ENCODE measurements around the gene IL13.

IL13 gene

DNA sequence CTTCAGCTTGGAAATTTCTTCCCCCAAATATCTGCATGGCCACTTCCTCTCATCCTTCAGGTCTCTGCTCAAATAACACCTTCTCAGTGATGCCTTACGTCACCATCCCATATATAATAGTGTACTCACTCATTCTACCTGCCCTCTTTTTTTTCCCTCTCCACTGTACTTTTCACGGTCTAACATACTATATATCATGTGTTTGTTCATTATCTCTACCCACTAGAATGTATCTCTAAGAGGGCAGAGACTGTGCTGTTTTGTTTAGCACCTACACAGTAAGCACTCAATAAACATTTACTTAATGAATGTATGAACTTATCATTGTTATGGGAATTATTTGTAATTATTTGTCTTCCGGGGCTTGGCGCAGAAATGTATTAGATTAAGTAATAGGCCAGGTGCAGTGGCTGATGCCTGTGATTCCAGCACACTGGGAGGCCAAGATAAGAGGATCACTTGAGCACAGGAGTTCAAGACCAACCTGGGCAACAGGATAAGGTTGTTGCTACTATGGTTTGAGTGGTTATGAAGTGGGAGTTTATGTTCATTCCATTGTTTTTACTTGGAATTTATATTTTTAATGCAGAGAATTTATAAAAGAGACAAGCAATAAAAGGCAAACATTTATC is 6.0 kb upstream of the IL13 start:
- in situ Hi-C loops (cut with MboI; ENCODE audit: low pct_unique_long_range_greater_than_20kb, low sequenced_read_pairs, unreplicated experiment): no loop called here
- DNase-seq (ENCODE audit: low spot score): no peak
- TF ChIP-seq, protein P1, sequence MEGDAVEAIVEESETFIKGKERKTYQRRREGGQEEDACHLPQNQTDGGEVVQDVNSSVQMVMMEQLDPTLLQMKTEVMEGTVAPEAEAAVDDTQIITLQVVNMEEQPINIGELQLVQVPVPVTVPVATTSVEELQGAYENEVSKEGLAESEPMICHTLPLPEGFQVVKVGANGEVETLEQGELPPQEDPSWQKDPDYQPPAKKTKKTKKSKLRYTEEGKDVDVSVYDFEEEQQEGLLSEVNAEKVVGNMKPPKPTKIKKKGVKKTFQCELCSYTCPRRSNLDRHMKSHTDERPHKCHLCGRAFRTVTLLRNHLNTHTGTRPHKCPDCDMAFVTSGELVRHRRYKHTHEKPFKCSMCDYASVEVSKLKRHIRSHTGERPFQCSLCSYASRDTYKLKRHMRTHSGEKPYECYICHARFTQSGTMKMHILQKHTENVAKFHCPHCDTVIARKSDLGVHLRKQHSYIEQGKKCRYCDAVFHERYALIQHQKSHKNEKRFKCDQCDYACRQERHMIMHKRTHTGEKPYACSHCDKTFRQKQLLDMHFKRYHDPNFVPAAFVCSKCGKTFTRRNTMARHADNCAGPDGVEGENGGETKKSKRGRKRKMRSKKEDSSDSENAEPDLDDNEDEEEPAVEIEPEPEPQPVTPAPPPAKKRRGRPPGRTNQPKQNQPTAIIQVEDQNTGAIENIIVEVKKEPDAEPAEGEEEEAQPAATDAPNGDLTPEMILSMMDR (IDR thresholded peaks at IDR 0.05; ENCODE audit: extremely low read depth, insufficient read depth, missing control alignments): no peak

DNA sequence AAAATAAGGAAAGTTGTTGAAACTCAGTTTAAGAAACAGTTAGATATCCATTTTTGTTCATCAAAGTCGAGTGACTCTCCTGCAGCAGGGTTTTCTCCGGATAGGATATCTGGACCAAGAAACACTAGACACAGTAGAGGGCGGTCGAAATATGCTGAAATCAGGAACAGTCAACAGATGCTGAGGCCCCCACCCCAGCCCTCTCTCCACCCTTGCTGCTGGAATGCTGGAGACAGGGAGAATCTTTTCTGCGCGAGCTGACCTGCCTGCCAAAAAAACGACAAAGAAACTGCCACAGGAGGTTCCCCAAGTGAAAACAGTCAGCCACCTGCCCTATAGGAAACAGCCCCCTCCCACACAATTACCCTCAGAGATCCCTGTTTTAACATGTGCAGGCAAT is 4.3 kb upstream of the IL13 start:
- TF ChIP-seq, protein P1 (IDR thresholded peaks at IDR 0.05; ENCODE audit: extremely low read depth, insufficient read depth, missing control alignments): no peak
- DNase-seq (ENCODE audit: low spot score): no peak
- in situ Hi-C loops (cut with MboI; ENCODE audit: low pct_unique_long_range_greater_than_20kb, low sequenced_read_pairs, unreplicated experiment): no loop called here

DNA sequence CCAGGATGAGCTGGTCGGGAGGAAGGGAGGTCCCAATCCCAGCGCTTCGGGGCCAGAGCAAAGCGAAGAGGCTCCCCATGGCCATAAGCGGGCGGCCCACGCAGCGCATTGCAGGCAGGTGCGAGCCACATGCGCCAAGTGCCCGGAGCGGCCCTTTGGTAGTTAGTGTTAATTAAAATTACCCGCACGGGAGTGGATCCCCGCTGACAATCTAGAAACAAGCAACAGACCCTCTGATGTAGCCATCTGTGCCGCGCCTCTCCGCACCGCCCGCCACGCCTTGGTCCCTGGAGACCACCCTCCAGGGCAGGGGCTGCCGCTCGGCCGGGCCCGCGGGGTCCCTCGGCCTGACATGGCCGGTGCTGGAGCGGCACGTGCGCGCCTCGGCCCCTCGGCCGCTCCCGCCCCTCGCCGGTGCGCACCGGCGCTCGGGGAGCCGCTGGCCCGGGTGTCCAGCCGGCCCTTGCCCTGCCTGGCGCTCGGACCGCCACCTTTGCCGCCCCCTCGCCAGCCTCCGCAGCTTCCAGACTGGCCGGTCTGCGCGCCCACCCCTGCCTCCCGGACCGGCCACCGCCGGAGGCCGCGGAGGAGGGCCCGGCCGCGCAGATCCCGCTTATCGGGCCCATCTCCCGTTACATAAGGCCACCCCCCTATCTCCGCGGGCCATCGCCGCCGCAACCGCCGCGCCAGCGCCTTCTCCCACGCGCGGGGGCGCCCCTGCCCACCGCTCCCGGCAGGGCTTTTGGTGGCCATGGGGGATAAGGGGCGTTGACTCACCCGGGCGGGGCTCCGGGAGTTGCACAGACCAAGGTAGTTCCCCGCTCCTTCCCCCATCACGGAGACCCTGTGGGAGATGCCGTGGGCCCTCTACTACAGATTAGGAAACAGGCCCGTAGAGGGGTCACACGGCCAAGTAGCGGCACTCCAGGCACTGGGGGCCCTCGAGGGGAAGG is 1.9 kb upstream of the IL13 start:
- TF ChIP-seq, protein P1 (IDR thresholded peaks at IDR 0.05; ENCODE audit: extremely low read depth, insufficient read depth, missing control alignments): peak; percentile 48
- DNase-seq (ENCODE audit: low spot score): no peak
- in situ Hi-C loops (cut with MboI; ENCODE audit: low pct_unique_long_range_greater_than_20kb, low sequenced_read_pairs, unreplicated experiment): no loop called here

DNA sequence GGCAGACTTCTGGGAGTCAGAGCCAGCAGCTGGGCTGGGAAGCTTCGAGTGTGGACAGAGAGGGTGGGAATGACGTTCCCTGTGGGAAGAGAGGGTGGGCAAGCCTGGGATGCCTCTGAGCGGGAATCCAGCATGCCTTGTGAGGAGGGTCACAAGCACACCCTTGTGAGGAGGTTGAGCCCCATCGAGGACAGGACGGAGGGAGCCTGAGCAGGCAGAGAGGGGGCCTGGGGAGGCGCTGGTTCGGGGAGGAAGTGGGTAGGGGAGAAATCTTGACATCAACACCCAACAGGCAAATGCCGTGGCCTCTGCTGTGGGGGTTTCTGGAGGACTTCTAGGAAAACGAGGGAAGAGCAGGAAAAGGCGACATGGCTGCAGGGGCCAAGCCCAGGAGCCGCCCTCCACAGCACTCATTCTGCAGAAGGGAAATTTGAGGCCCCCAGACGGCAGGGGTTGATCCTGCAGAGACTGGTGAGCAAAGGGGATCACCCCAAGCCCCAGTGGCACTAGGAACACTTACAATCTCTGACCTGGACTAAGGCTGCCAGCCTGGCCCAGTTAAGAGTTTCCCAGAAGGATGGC is 1.1 kb upstream of the IL13 start:
- no peak for DNase-seq (ENCODE audit: low spot score)
- in situ Hi-C loops (cut with MboI; ENCODE audit: low pct_unique_long_range_greater_than_20kb, low sequenced_read_pairs, unreplicated experiment): no loop called here

DNA sequence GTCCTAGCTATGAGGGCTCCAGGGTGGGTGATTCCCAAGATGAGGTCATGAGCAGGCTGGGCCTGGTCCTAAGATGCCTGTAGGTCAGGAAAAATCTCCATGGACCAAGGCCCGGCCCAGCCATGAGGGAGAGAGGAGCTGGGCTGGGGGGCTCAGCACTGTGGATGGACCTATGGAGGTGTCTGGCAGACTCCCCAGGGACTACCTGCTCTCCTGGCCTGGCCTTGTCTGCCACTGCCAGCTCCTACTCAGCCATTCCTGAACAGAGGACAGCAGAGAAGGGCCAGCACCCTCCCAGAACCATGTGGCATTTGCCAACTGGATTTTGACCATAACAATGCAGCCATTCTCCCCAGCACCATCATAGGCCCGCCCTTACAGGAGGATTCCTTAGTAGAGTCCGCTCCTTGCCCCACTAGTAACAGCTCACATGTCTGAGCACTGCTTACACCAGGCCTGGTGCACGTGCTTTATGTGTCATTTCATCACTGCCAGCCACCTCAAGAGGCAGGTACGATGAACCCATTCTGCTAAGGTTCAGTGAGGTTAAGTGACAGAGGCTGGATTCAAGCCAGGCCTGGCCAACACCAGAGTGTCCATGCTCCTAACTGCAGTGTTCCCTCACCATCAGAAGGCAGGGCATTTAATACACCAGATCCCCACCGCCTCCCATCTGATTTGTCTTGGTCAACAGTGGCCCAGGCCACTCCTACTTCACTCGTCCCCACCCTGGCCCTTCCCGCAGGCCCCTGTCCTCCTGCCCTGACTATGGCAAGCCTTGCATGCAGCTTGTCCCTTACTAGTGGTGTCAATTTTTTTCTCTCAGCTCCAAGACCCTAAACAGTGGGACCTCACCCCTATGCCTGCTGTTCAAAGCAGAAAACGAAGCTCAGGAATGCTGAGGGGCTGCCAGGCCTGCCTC is 669 bp downstream of the IL13 start:
- TF ChIP-seq, protein P1 (IDR thresholded peaks at IDR 0.05; ENCODE audit: extremely low read depth, insufficient read depth, missing control alignments): no peak
- DNase-seq (ENCODE audit: low spot score): no peak
- in situ Hi-C loops (cut with MboI; ENCODE audit: low pct_unique_long_range_greater_than_20kb, low sequenced_read_pairs, unreplicated experiment): no loop called here

More for the DNA sequence above, 1.1 kb upstream of the IL13 start:
- TF ChIP-seq, protein P1 (IDR thresholded peaks at IDR 0.05; ENCODE audit: extremely low read depth, insufficient read depth, missing control alignments): no peak
